Adrenal gland (tissue), 5 donors: ENCODE data around the gene ECM1.

Experiments
- POLR2A ChIP-seq, 2 donors: fragments of 450-650 bp; IDR thresholded peaks; one replicate each; pipeline ENCODE4 v1.6.1; 2017; ENCODE audit warnings: antibody characterized with exemption in 2 of 2, mild to moderate bottlenecking in 2 of 2, moderate library complexity in 1 of 2
- TF ChIP-seq, protein P1 (sequence below), 6 experiments: fragments of 450-650 bp in 4 of 6; fragments of 200-600 bp in 2 of 6; sonication (generic) in 1 of 6; IDR thresholded peaks; 1 replicate in 5 of 6; 2 replicates in 1 of 6; pipeline versions ENCODE4 v1.5.1 to v1.8.0; 2016 to 2021; ENCODE audit warnings: antibody characterized with exemption in 6 of 6, mild to moderate bottlenecking in 2 of 6, moderate library complexity in 1 of 6
- donor health status: DM: no; HTN: no; CAD: no.

DNA sequence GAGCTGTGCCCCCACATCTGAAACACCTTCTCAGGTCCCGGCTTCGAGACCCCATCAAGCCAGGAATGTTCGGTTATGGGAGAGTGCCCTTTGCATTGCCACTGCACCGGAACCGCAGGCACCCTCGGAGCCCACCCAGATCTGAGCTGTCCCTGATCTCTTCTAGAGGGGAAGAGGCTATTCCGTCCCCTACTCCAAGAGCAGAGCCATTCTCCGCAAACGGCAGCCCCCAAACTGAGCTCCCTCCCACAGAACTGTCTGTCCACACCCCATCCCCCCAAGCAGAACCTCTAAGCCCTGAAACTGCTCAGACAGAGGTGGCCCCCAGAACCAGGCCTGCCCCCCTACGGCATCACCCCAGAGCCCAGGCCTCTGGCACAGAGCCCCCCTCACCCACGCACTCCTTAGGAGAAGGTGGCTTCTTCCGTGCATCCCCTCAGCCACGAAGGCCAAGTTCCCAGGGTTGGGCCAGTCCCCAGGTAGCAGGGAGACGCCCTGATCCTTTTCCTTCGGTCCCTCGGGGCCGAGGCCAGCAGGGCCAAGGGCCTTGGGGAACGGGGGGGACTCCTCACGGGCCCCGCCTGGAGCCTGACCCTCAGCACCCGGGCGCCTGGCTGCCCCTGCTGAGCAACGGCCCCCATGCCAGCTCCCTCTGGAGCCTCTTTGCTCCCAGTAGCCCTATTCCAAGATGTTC is 45.6 kb downstream of the ECM1 start:
- TF ChIP-seq, protein P1, sequence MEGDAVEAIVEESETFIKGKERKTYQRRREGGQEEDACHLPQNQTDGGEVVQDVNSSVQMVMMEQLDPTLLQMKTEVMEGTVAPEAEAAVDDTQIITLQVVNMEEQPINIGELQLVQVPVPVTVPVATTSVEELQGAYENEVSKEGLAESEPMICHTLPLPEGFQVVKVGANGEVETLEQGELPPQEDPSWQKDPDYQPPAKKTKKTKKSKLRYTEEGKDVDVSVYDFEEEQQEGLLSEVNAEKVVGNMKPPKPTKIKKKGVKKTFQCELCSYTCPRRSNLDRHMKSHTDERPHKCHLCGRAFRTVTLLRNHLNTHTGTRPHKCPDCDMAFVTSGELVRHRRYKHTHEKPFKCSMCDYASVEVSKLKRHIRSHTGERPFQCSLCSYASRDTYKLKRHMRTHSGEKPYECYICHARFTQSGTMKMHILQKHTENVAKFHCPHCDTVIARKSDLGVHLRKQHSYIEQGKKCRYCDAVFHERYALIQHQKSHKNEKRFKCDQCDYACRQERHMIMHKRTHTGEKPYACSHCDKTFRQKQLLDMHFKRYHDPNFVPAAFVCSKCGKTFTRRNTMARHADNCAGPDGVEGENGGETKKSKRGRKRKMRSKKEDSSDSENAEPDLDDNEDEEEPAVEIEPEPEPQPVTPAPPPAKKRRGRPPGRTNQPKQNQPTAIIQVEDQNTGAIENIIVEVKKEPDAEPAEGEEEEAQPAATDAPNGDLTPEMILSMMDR (IDR thresholded peaks at IDR 0.05): no peak
- TF ChIP-seq POLR2A (IDR thresholded peaks at IDR 0.05): no peak
